Vagina (tissue), 2 donors: ENCODE data around the gene MEPE. TPM values are rescaled to one million over a fixed set of nuclear protein-coding genes. Genes with fewer than 3 reads are reported as not detected.
"Not testable (repeated sequence)": the region's sequence is repeated elsewhere in the genome, so short reads cannot be mapped to it uniquely, and the experiment has no call there.

Source experiments
- DNase-seq, 2 donors: peaks; one replicate each; pipeline ENCODE4 v3.0.0-alpha.2; 2017; ENCODE audit errors: extremely low spot score in 2 of 2
- H3K27ac ChIP-seq: fragments of 200-600 bp; sonication (generic); one replicate; pipeline ENCODE4 v1.5.1; 2019
- H3K27me3 ChIP-seq: fragments of 200-600 bp; sonication (generic); one replicate; pipeline ENCODE4 v1.5.1; 2019
- H3K36me3 ChIP-seq, 2 donors: fragments of 200-600 bp; sonication (generic); one replicate each; pipeline ENCODE4 v1.5.1; 2017 to 2019
- H3K4me1 ChIP-seq: fragments of 200-600 bp; sonication (generic); one replicate; pipeline ENCODE4 v1.5.1; 2019
- H3K4me3 ChIP-seq, 2 donors: fragments of 200-600 bp; sonication (generic); 1 replicate in 1 of 2; 2 replicates in 1 of 2; pipeline ENCODE4 v1.5.1; 2016 to 2019
- H3K9me3 ChIP-seq: fragments of 200-600 bp; sonication (generic); one replicate; pipeline ENCODE4 v1.5.1; 2019
- POLR2A ChIP-seq, 2 donors: fragments of 450-650 bp; IDR thresholded peaks; one replicate each; pipeline ENCODE4 v1.6.1; 2017; ENCODE audit warnings: antibody characterized with exemption in 2 of 2, mild to moderate bottlenecking in 2 of 2, moderate library complexity in 2 of 2
- POLR2AphosphoS5 ChIP-seq, 2 donors: sonication (generic); formaldehyde crosslinking; IDR thresholded peaks; one replicate each; pipeline ENCODE4 v1.9.0; 2017; ENCODE audit warnings: antibody characterized with exemption in 2 of 2, mild to moderate bottlenecking in 2 of 2, low read depth in 1 of 2; ENCODE audit not compliant: insufficient read depth in 1 of 2
- intact Hi-C: fragments of 100-400 bp; cut with DNase I; formaldehyde crosslinking; loops from one replicate; pipeline ENCODE4 v1.15.1; 2023
- total RNA-seq: library from RNA; depleted of rRNA; stranded (reverse); fragments of >200 nt; gene quantifications from one replicate; pipeline ENCODE4 v1.2.3, GENCODE V29; 2016
- TF ChIP-seq, protein P1 (sequence below), 3 experiments: fragments of 450-650 bp in 2 of 3; fragments of 200-600 bp in 1 of 3; sonication (generic) in 1 of 3; IDR thresholded peaks; one replicate each; pipeline ENCODE4 v1.5.1; 2017 to 2019; ENCODE audit warnings: antibody characterized with exemption in 3 of 3, mild to moderate bottlenecking in 2 of 3, moderate library complexity in 2 of 3

The MEPE gene
- total RNA-seq, 1 donor from 2014 or later: not detected

GRCh38 chr4:87882321-87882720, 49.6 kb downstream of the MEPE start:
- no peaks in the 10 kb centered on the region for H3K4me1 ChIP-seq

DNA sequence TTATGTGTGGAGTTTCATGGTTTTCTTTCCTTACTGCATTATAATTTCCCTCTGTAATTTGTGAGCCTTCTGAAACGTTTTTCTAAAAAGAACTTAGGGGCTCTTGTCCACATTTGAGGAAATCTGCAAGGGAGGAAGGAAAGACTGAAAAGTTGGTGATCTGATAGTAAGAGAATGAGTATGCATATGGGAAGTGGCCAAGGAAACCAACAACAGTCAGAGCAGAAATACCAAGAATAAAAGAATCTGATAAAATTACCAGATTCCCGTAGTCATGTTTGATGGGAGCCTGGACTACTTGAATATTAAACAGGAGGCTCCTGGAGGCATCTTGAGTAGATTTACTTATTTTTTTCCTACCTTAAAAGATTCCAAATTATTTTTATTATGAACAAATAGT, 50.1 kb downstream of the MEPE start:
- H3K9me3 ChIP-seq: no peaks in the 10 kb centered on the region
- no peak for TF ChIP-seq POLR2AphosphoS5 (IDR thresholded peaks at IDR 0.05; ENCODE audit: insufficient read depth in 1 of 2, low read depth in 1 of 2)
- TF ChIP-seq POLR2A (IDR thresholded peaks at IDR 0.05): no peak
- TF ChIP-seq, protein P1, sequence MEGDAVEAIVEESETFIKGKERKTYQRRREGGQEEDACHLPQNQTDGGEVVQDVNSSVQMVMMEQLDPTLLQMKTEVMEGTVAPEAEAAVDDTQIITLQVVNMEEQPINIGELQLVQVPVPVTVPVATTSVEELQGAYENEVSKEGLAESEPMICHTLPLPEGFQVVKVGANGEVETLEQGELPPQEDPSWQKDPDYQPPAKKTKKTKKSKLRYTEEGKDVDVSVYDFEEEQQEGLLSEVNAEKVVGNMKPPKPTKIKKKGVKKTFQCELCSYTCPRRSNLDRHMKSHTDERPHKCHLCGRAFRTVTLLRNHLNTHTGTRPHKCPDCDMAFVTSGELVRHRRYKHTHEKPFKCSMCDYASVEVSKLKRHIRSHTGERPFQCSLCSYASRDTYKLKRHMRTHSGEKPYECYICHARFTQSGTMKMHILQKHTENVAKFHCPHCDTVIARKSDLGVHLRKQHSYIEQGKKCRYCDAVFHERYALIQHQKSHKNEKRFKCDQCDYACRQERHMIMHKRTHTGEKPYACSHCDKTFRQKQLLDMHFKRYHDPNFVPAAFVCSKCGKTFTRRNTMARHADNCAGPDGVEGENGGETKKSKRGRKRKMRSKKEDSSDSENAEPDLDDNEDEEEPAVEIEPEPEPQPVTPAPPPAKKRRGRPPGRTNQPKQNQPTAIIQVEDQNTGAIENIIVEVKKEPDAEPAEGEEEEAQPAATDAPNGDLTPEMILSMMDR (IDR thresholded peaks at IDR 0.05): no peak
- intact Hi-C loops: no loop called here
- no peak overlapping the region for H3K27ac ChIP-seq
- no peak for DNase-seq
- H3K36me3 ChIP-seq: no peaks in the 10 kb centered on the region
- no peaks in the 10 kb centered on the region for H3K27me3 ChIP-seq
- H3K4me1 ChIP-seq: no peaks in the 10 kb centered on the region
- no peak overlapping the region for H3K4me3 ChIP-seq

More at GRCh38 chr4:87882321-87882720, 49.6 kb downstream of the MEPE start:
- TF ChIP-seq, protein P1 (IDR thresholded peaks at IDR 0.05): no peak
- TF ChIP-seq POLR2A (IDR thresholded peaks at IDR 0.05) (no peak), POLR2AphosphoS5 (IDR thresholded peaks at IDR 0.05; ENCODE audit: insufficient read depth in 1 of 2, low read depth in 1 of 2) (no peak)
- no peak for DNase-seq
- H3K9me3 ChIP-seq: no peaks in the 10 kb centered on the region
- H3K36me3 ChIP-seq: no peaks in the 10 kb centered on the region
- H3K27ac ChIP-seq: no peak overlapping the region
- no peaks in the 10 kb centered on the region for H3K27me3 ChIP-seq
- H3K4me3 ChIP-seq: no peak overlapping the region
- intact Hi-C loops: no loop called here

DNA sequence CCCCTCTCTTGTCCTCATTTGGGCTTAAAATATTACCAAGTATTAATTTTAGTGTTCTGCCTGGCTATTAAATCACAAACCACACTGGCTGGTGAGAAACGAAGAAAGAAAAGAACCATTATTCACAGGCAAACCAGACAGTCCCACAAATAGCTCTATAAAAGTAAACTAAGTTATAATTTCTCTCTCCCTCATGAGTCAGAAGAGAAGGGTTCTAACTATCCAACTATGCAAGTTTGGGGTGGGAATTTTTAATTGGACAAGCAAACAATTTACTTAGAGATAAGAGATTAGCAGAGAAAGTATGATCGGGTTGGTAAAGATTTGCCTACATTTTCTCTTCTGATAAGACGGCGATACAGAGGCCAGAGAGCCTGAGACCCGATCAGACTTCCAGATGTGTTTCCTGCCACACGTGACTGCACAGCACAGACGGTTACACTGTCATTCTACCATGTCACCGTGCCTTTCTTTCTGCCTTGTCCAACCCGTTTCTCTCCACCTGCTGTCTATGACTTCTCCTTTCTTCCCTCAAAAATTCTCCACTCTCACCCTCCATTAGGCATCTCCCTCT, 52.3 kb downstream of the MEPE start:
- Histone ChIP-seq H3K4me1 (no peaks in the 10 kb centered on the region), H3K27ac (no peak overlapping the region), H3K27me3 (no peaks in the 10 kb centered on the region), H3K36me3 (no peaks in the 10 kb centered on the region), H3K9me3 (no peaks in the 10 kb centered on the region), H3K4me3 (no peak overlapping the region)
- TF ChIP-seq POLR2A (IDR thresholded peaks at IDR 0.05) (no peak), POLR2AphosphoS5 (IDR thresholded peaks at IDR 0.05; ENCODE audit: insufficient read depth in 1 of 2, low read depth in 1 of 2) (no peak)
- TF ChIP-seq, protein P1 (IDR thresholded peaks at IDR 0.05): no peak
- no peak for DNase-seq
- intact Hi-C loops: no loop called here

- no peak overlapping the region for H3K27ac ChIP-seq
- DNase-seq: no peak
- intact Hi-C loops: no loop called here
- no peak overlapping the region for H3K4me3 ChIP-seq
- no peaks in the 10 kb centered on the region for H3K36me3 ChIP-seq
- H3K9me3 ChIP-seq: no peaks in the 10 kb centered on the region
- TF ChIP-seq, protein P1 (IDR thresholded peaks at IDR 0.05): no peak
- TF ChIP-seq POLR2A (IDR thresholded peaks at IDR 0.05): no peak
- TF ChIP-seq POLR2AphosphoS5 (IDR thresholded peaks at IDR 0.05; ENCODE audit: insufficient read depth in 1 of 2, low read depth in 1 of 2): no peak
- H3K4me1 ChIP-seq: no peaks in the 10 kb centered on the region
- no peaks in the 10 kb centered on the region for H3K27me3 ChIP-seq
Measured at GRCh38 chr4:87886083-87886482, 53.3 kb downstream of the MEPE start.

DNA sequence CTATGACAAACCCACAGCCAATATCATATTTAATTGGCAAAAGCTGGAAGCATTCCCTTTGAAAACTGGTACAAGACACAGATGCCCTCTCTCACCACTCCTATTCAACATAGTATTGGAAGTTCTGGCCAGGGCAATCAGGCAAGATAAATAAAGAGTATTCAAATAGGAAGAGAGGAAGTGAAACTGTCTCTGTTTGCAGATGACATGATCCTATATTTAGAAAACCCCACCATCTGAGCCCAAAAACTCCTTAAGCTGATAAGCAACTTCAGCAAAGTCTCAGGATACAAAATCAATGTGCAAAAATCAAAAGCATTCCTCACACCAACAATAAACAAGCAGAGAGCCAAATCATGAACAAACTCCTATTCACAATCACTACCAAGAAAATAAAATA, 58.0 kb downstream of the MEPE start:
- intact Hi-C loops, H3K27ac ChIP-seq, H3K9me3 ChIP-seq, H3K4me1 ChIP-seq, H3K4me3 ChIP-seq, H3K36me3 ChIP-seq, H3K27me3 ChIP-seq, DNase-seq: not testable (repeated sequence)
